ENCODE results near the gene DOK5.
"Not testable (repeated sequence)": the region's sequence is repeated elsewhere in the genome, so short reads cannot be mapped to it uniquely, and the experiment has no call there.

DOK5 gene

GRCh38 chr20:54472607-54473006, 2.8 kb upstream of the DOK5 start:
- no peak for DNase-seq

GRCh38 chr20:54473340-54473739, 2.1 kb upstream of the DOK5 start:
- DNase-seq = no peak

- DNase-seq = no peak
Measured at GRCh38 chr20:54474046-54474445, 1.3 kb upstream of the DOK5 start.

GRCh38 chr20:54474866-54475265, 527 bp upstream of the DOK5 start:
- DNase-seq = no peak

GRCh38 chr20:54476169-54477009, 996 bp downstream of the DOK5 start:
- DNase-seq = no peak

GRCh38 chr20:54477191-54477955, 2.0 kb downstream of the DOK5 start:
- no peak for DNase-seq

GRCh38 chr20:54479138-54479906, 3.9 kb downstream of the DOK5 start:
- DNase-seq = no peak

GRCh38 chr20:54479937-54480336, 4.5 kb downstream of the DOK5 start:
- not testable (repeated sequence) for DNase-seq

GRCh38 chr20:54481442-54481841, 6.0 kb downstream of the DOK5 start:
- DNase-seq = no peak

GRCh38 chr20:54485631-54486030, 10.2 kb downstream of the DOK5 start:
- DNase-seq = no peak

- DNase-seq = no peak
Measured at GRCh38 chr20:54486585-54486984, 11.2 kb downstream of the DOK5 start.

- DNase-seq = no peak
Measured at GRCh38 chr20:54488442-54488841, 13.0 kb downstream of the DOK5 start.

- DNase-seq = no peak
Measured at GRCh38 chr20:54491506-54491905, 16.1 kb downstream of the DOK5 start.

GRCh38 chr20:54494303-54495006, 19.1 kb downstream of the DOK5 start:
- no peak for DNase-seq

- no peak for DNase-seq
Measured at GRCh38 chr20:54497931-54498718, 22.7 kb downstream of the DOK5 start.

GRCh38 chr20:54499111-54499510, 23.7 kb downstream of the DOK5 start:
- DNase-seq = no peak

- DNase-seq = no peak
Measured at GRCh38 chr20:54502179-54502578, 26.8 kb downstream of the DOK5 start.

GRCh38 chr20:54506643-54507042, 31.2 kb downstream of the DOK5 start:
- DNase-seq = no peak

- no peak for DNase-seq
Measured at GRCh38 chr20:54510541-54511129, 35.2 kb downstream of the DOK5 start.

GRCh38 chr20:54512694-54513093, 37.3 kb downstream of the DOK5 start:
- no peak for DNase-seq

GRCh38 chr20:54514028-54514607, 38.7 kb downstream of the DOK5 start:
- no peak for DNase-seq

All from cortex of kidney (tissue), 1 donor.